ENCODE results near the gene PNP.
A peak's percentile ranks its signal among the peaks of the same experiment; 100 is the strongest.
"Not testable (repeated sequence)": the region's sequence is repeated elsewhere in the genome, so short reads cannot be mapped to it uniquely, and the experiment has no call there.

Gene PNP

GRCh38 chr14:20489093-20489994 lies 20.1 kb downstream of the PNP start:
- peak in 1 of 2 donors; percentile 7 for DNase-seq (ENCODE audit: low read depth in 2 of 2, low spot score in 1 of 2)

- no peak for DNase-seq (ENCODE audit: low read depth in 2 of 2, low spot score in 1 of 2)
Measured at GRCh38 chr14:20490563-20490962, 21.4 kb downstream of the PNP start.

GRCh38 chr14:20492486-20492885 lies 23.3 kb downstream of the PNP start:
- no peak for DNase-seq (ENCODE audit: low read depth in 2 of 2, low spot score in 1 of 2)

- DNase-seq (ENCODE audit: low read depth in 2 of 2, low spot score in 1 of 2): no peak
Measured at GRCh38 chr14:20493634-20494033, 24.4 kb downstream of the PNP start.

GRCh38 chr14:20494935-20495766 lies 25.9 kb downstream of the PNP start:
- DNase-seq (ENCODE audit: low read depth in 2 of 2, low spot score in 1 of 2): no peak

GRCh38 chr14:20498622-20499021 lies 29.4 kb downstream of the PNP start:
- DNase-seq (ENCODE audit: low read depth in 2 of 2, low spot score in 1 of 2): no peak

GRCh38 chr14:20499108-20499507 lies 29.9 kb downstream of the PNP start:
- no peak for DNase-seq (ENCODE audit: low read depth in 2 of 2, low spot score in 1 of 2)

- DNase-seq (ENCODE audit: low read depth in 2 of 2, low spot score in 1 of 2): no peak
Measured at GRCh38 chr14:20499881-20500280, 30.7 kb downstream of the PNP start.

GRCh38 chr14:20501346-20501745 lies 32.1 kb downstream of the PNP start:
- no peak for DNase-seq (ENCODE audit: low read depth in 2 of 2, low spot score in 1 of 2)

- no peak for DNase-seq (ENCODE audit: low read depth in 2 of 2, low spot score in 1 of 2)
Measured at GRCh38 chr14:20503898-20504297, 34.7 kb downstream of the PNP start.

- not testable (repeated sequence) for DNase-seq (ENCODE audit: low read depth in 2 of 2, low spot score in 1 of 2)
Measured at GRCh38 chr14:20506276-20506675, 37.1 kb downstream of the PNP start.

- DNase-seq (ENCODE audit: low read depth in 2 of 2, low spot score in 1 of 2): not testable (repeated sequence)
Measured at GRCh38 chr14:20506752-20507151, 37.5 kb downstream of the PNP start.

- DNase-seq (ENCODE audit: low read depth in 2 of 2, low spot score in 1 of 2): not testable (repeated sequence)
Measured at GRCh38 chr14:20507537-20507936, 38.3 kb downstream of the PNP start.

GRCh38 chr14:20508367-20508766 lies 39.2 kb downstream of the PNP start:
- no peak for DNase-seq (ENCODE audit: low read depth in 2 of 2, low spot score in 1 of 2)

- no peak for DNase-seq (ENCODE audit: low read depth in 2 of 2, low spot score in 1 of 2)
Measured at GRCh38 chr14:20512177-20512905, 43.1 kb downstream of the PNP start.

GRCh38 chr14:20515846-20516245 lies 46.6 kb downstream of the PNP start:
- no peak for DNase-seq (ENCODE audit: low read depth in 2 of 2, low spot score in 1 of 2)

GRCh38 chr14:20516921-20517320 lies 47.7 kb downstream of the PNP start:
- DNase-seq (ENCODE audit: low read depth in 2 of 2, low spot score in 1 of 2): no peak

- no peak for DNase-seq (ENCODE audit: low read depth in 2 of 2, low spot score in 1 of 2)
Measured at GRCh38 chr14:20522332-20522731, 53.1 kb downstream of the PNP start.

GRCh38 chr14:20524027-20524426 lies 54.8 kb downstream of the PNP start:
- no peak for DNase-seq (ENCODE audit: low read depth in 2 of 2, low spot score in 1 of 2)
